ENCODE data around the gene POU2F2.

DNA sequence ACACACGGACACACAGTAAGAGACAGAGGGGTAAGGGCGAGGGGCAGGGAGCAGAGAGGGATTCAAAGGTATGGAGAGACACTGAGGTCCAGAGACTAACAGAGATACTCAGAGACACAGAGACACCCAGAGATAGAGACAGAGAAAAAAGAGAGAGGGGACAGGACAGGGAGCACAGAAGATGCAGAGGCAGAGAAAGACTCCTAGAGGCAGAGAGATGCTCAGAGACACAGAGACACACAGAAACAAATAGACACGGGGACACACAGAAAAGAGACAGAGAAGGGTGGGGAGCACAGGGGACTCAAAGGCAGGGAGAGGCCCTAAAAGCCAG lies 45.4 kb upstream of the POU2F2 start:
- TF ChIP-seq, protein P1, sequence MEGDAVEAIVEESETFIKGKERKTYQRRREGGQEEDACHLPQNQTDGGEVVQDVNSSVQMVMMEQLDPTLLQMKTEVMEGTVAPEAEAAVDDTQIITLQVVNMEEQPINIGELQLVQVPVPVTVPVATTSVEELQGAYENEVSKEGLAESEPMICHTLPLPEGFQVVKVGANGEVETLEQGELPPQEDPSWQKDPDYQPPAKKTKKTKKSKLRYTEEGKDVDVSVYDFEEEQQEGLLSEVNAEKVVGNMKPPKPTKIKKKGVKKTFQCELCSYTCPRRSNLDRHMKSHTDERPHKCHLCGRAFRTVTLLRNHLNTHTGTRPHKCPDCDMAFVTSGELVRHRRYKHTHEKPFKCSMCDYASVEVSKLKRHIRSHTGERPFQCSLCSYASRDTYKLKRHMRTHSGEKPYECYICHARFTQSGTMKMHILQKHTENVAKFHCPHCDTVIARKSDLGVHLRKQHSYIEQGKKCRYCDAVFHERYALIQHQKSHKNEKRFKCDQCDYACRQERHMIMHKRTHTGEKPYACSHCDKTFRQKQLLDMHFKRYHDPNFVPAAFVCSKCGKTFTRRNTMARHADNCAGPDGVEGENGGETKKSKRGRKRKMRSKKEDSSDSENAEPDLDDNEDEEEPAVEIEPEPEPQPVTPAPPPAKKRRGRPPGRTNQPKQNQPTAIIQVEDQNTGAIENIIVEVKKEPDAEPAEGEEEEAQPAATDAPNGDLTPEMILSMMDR (IDR thresholded peaks at IDR 0.05), result no peak
- no peak for TF ChIP-seq POLR2A (IDR thresholded peaks at IDR 0.05)

Measured in uterus (tissue), 2 donors.